A549 (cell line): ENCODE results near the gene PNPLA3. TPM values are rescaled to one million over a fixed set of nuclear protein-coding genes. Genes with fewer than 3 reads are reported as not detected.

ENCODE experiments used
- ATAC-seq, 2 experiments: fragments of 200-7000 bp in 1 of 2; fragments of >200 bp in 1 of 2; cut with Nextera tagmentation in 1 of 2; cut with Tn5 transposase in 1 of 2; 3 replicates each; pipeline versions ENCODE4 v1.8.0 to v1.9.1; 2018 to 2020; ENCODE audit warnings: mild to moderate bottlenecking in 1 of 2, moderate library complexity in 1 of 2
- CTCF ChIA-PET: fragments of 300-600 bp; sonication (Branson Sonifier 250); formaldehyde crosslinking; extraction: SDS; loops from one replicate; lab custom pipeline; 2021; ENCODE audit warnings: antibody characterized with exemption, inconsistent platforms; lab: Yijun Ruan, JAX
- POLR2A ChIA-PET: fragments of 350-600 bp; formaldehyde crosslinking; extraction: SDS; loops from one replicate; lab custom pipeline; 2021; ENCODE audit warnings: antibody characterized with exemption, inconsistent platforms; lab: Yijun Ruan, JAX
- DNase-seq, 2 experiments: peaks; one replicate each; pipeline versions ENCODE4 v3.0.0 to v3.0.0-alpha.2; 2011 to 2016; ENCODE audit warnings: low read depth in 1 of 2, low spot score in 1 of 2
- FAIRE-seq: peaks from 2 replicates; lab custom pipeline; 2011; peaks lifted over from hg19 to GRCh38; lab: Jason Lieb, UNC
- H3K27ac ChIP-seq, 2 experiments: fragments of >200 bp; sonication (Bioruptor Twin); formaldehyde crosslinking; 3 replicates each; pipeline ENCODE4 v1.5.1; 2016 to 2017
- H3K4me1 ChIP-seq: fragments of >200 bp; sonication (Bioruptor Twin); formaldehyde crosslinking; 3 replicates; pipeline ENCODE4 v1.6.1; 2016
- H3K4me2 ChIP-seq: fragments of >200 bp; sonication (Bioruptor Twin); formaldehyde crosslinking; 3 replicates; pipeline ENCODE4 v1.6.1; 2016
- H3K4me3 ChIP-seq: fragments of >200 bp; sonication (Bioruptor Twin); formaldehyde crosslinking; 3 replicates; pipeline ENCODE4 v1.5.1; 2016
- H3K9me3 ChIP-seq: fragments of >200 bp; sonication (Bioruptor Twin); formaldehyde crosslinking; 3 replicates; pipeline ENCODE4 v1.6.1; 2016
- BCL3 ChIP-seq: fragments of >200 bp; sonication (Bioruptor Twin); formaldehyde crosslinking; IDR thresholded peaks from 3 replicates; pipeline ENCODE4 v1.6.1; 2016
- CBX2 ChIP-seq: fragments of 200-600 bp; sonication (generic); IDR thresholded peaks from 2 replicates; pipeline ENCODE4 v1.6.1; 2016; ENCODE audit warnings: low read depth, mild to moderate bottlenecking, borderline replicate concordance
- CTCF ChIP-seq: fragments of >200 bp; sonication (Bioruptor Twin); formaldehyde crosslinking; IDR thresholded peaks from 3 replicates; pipeline ENCODE4 v1.5.1; 2016
- ELK1 ChIP-seq: fragments of 150-350 bp; IDR thresholded peaks from 2 replicates; pipeline ENCODE4 v1.6.1; 2014; ENCODE audit warnings: low read depth, mild to moderate bottlenecking, low read length
- EP300 ChIP-seq, 2 experiments: fragments of >200 bp; sonication (Bioruptor Twin); formaldehyde crosslinking; IDR thresholded peaks; 2 replicates in 1 of 2; 3 replicates in 1 of 2; pipeline ENCODE4 v1.6.1; 2016 to 2017
- ESRRA ChIP-seq: fragments of 150-350 bp; IDR thresholded peaks from 2 replicates; pipeline ENCODE4 v1.6.1; 2014; ENCODE audit warnings: mild to moderate bottlenecking, low read length, borderline replicate concordance
- HES2 ChIP-seq: fragments of >200 bp; sonication (Bioruptor Twin); formaldehyde crosslinking; IDR thresholded peaks from 2 replicates; pipeline ENCODE4 v1.6.1; 2016
- JUNB ChIP-seq: fragments of >200 bp; sonication (Bioruptor Twin); formaldehyde crosslinking; IDR thresholded peaks from 2 replicates; pipeline ENCODE4 v1.6.1; 2016
- MYC ChIP-seq: IDR thresholded peaks from 2 replicates; pipeline ENCODE4 v1.6.1; 2012; ENCODE audit warnings: mild to moderate bottlenecking, inconsistent platforms, low read length, improper control_type of control experiment, borderline replicate concordance
- NFE2L2 ChIP-seq: fragments of 150-350 bp; conservative IDR thresholded peaks from 2 replicates; pipeline ENCODE4 v1.6.1; 2014; ENCODE audit warnings: low read length
- PBX3 ChIP-seq: IDR thresholded peaks from 2 replicates; pipeline ENCODE4 v1.6.1; 2012
- POLR2A ChIP-seq: IDR thresholded peaks from 2 replicates; pipeline ENCODE4 v1.6.1; 2012; ENCODE audit warnings: mild to moderate bottlenecking, low read length
- RAD21 ChIP-seq, 2 experiments: fragments of >200 bp in 1 of 2; sonication (Bioruptor Twin) in 1 of 2; formaldehyde crosslinking in 1 of 2; IDR thresholded peaks in 1 of 2; conservative IDR thresholded peaks in 1 of 2; 2 replicates in 1 of 2; 3 replicates in 1 of 2; pipeline ENCODE4 v1.6.1; 2012 to 2018; ENCODE audit warnings: inconsistent platforms in 1 of 2
- RARB ChIP-seq: fragments of 250-450 bp; sonication (Bioruptor Pico); IDR thresholded peaks from 2 replicates; pipeline ENCODE4 v1.8.0; 2021; ENCODE audit warnings: mild to moderate bottlenecking, moderate library complexity
- RCOR1 ChIP-seq: fragments of 150-350 bp; IDR thresholded peaks from 2 replicates; pipeline ENCODE4 v1.6.1; 2014; ENCODE audit warnings: antibody characterized with exemption, low read length, low read depth
- SMC3 ChIP-seq: fragments of >200 bp; sonication (Bioruptor Twin); formaldehyde crosslinking; IDR thresholded peaks from 3 replicates; pipeline ENCODE4 v1.6.1; 2018; ENCODE audit warnings: inconsistent platforms
- WGBS: methylation state at CpG from one replicate; pipeline ENCODE4 v1.1.6; 2017; ENCODE audit errors: missing lambda C conversion rate; 5-methylcytosine and 5-hydroxymethylcytosine counted together
- polyA plus RNA-seq, 4 experiments: library from polyadenylated mRNA; depleted of rRNA in 3 of 4; stranded (reverse); fragments of >200 nt; fragmentation: RNase III in 1 of 4; extraction: RNeasy Plus Mini Kit Qiagen cat#74134 plus additional on column Dnase treatment in 1 of 4; gene quantifications; 2 replicates in 3 of 4; 3 replicates in 1 of 4; pipeline ENCODE4 v1.2.3, GENCODE V29; 2011 to 2017

Gene PNPLA3
- polyA plus RNA-seq, 2 of the 4 experiments (the other 2 are of a cell fraction), result 1.3 to 1.8 TPM

- Histone ChIP-seq H3K4me1 (no peaks in the 10 kb centered on the region), H3K4me2 (no peak overlapping the region), H3K9me3 (no peaks in the 10 kb centered on the region), H3K27ac (no peak overlapping the region), H3K4me3 (no peak overlapping the region)
- DNase-seq, result peak; percentile 69 to 72
- POLR2A ChIA-PET, result interaction anchor here (1.1 to 1.9 kb wide), 3 partner anchors 9 to 63 kb away, joined by 3 to 12 read pairs (median 4); partner anchors contain the start of genes PNPLA3 and SAMM50
- 0% methylated on average over 3 of the region's 12 CpGs for WGBS
- ATAC-seq, result peak; percentile 99 to 100
- no peak for FAIRE-seq
- no peak for TF ChIP-seq NFE2L2
- TF ChIP-seq CBX2, result no peak
- TF ChIP-seq RAD21 (conservative IDR thresholded peaks at IDR 0.05 in 1 of 2, IDR thresholded peaks at IDR 0.05 in 1 of 2), result peak; percentile 34 to 38; a peak in 4 of 5 replicates
- TF ChIP-seq CTCF, result peak; percentile 59
- CTCF ChIA-PET, result interaction anchor here (0.6 to 3.6 kb wide), 29 partner anchors 9 to 714 kb away, joined by 3 to 20 read pairs (median 5); partner anchors contain the start of genes PNPLA3 and SAMM50
Observed at GRCh38 chr22:43945632-43946383, 22.2 kb downstream of the PNPLA3 start.

GRCh38 chr22:43946384-43946667 is 22.7 kb downstream of the PNPLA3 start:
- CTCF ChIA-PET, result interaction anchor here (0.6 to 3.6 kb wide), 25 partner anchors 8 to 679 kb away, joined by 3 to 20 read pairs (median 6); partner anchors contain the start of genes PNPLA3 and SAMM50
- POLR2A ChIA-PET, result interaction anchor here (1.1 to 1.9 kb wide), 3 partner anchors 8 to 63 kb away, joined by 3 to 12 read pairs (median 4); partner anchors contain the start of genes PNPLA3 and SAMM50
- Histone ChIP-seq H3K27ac (no peak overlapping the region), H3K4me2 (no peak overlapping the region), H3K9me3 (no peaks in the 10 kb centered on the region), H3K4me1 (no peaks in the 10 kb centered on the region), H3K4me3 (no peak overlapping the region)
- DNase-seq, result peak; percentile 26 to 28
- no peak for FAIRE-seq
- TF ChIP-seq BCL3, result no peak
- TF ChIP-seq RARB, result no peak
- 68% methylated on average over 4 of the region's 7 CpGs for WGBS
- peak; percentile 75 to 78 for ATAC-seq

GRCh38 chr22:43948836-43949406 is 25.3 kb downstream of the PNPLA3 start:
- ChIA-PET POLR2A (no interaction called here), CTCF (interaction anchor here (0.6 to 1.4 kb wide), 3 partner anchors 62 to 838 kb away, joined by 3 to 4 read pairs (median 3); no protein-coding TSS in a partner anchor)
- no peak overlapping the region for H3K27ac ChIP-seq
- no peak overlapping the region for H3K4me2 ChIP-seq
- H3K4me1 ChIP-seq, result peaks cover under 1% of the 10 kb centered on the region; the same call in 1 of the 3 replicates
- no peak overlapping the region for H3K4me3 ChIP-seq
- FAIRE-seq (no peak), DNase-seq (no peak), ATAC-seq (no peak)
- 83% methylated on average over 11 of the region's 12 CpGs for WGBS
- H3K9me3 ChIP-seq, result no peaks in the 10 kb centered on the region
- TF ChIP-seq PBX3 (no peak), EP300 (IDR thresholded peaks at IDR 0.05) (no peak), SMC3 (no peak), CBX2 (no peak), MYC (no peak)

GRCh38 chr22:43951391-43951790 is 27.8 kb downstream of the PNPLA3 start:
- 79% methylated on average over 4 of the region's 5 CpGs for WGBS
- TF ChIP-seq BCL3 (no peak), ELK1 (no peak), CTCF (no peak), NFE2L2 (no peak), RCOR1 (no peak), HES2 (no peak), JUNB (no peak), ESRRA (no peak), POLR2A (no peak)

More at GRCh38 chr22:43951391-43951790, 27.8 kb downstream of the PNPLA3 start:
- ATAC-seq, result no peak
- H3K4me2 ChIP-seq, result no peak overlapping the region
- H3K27ac ChIP-seq, result no peak overlapping the region
- DNase-seq, result no peak
- no peak for FAIRE-seq
- H3K4me1 ChIP-seq, result peaks cover 9% of the 10 kb centered on the region; the same call in 2 of the 3 replicates
- no peak overlapping the region for H3K4me3 ChIP-seq
- no peaks in the 10 kb centered on the region for H3K9me3 ChIP-seq
- ChIA-PET CTCF (interaction anchor here (1.1 to 1.2 kb wide), 3 partner anchors 9 to 68 kb away, joined by 3 to 5 read pairs (median 4); no protein-coding TSS in a partner anchor), POLR2A (no interaction called here)
